ENCODE results near the gene NPHP1.
"Not testable (repeated sequence)": the region's sequence is repeated elsewhere in the genome, so short reads cannot be mapped to it uniquely, and the experiment has no call there.

Gene NPHP1

GRCh38 chr2:110198016-110198415, 6.8 kb downstream of the NPHP1 start:
- no peaks in the 10 kb centered on the region for H3K4me1 ChIP-seq (ENCODE audit: control insufficient read depth, insufficient read depth, low read length)
- H3K27me3 ChIP-seq (ENCODE audit: control insufficient read depth, insufficient read depth, low read length, poor library complexity, severe bottlenecking), result no peaks in the 10 kb centered on the region
- no peak overlapping the region for H3K4me3 ChIP-seq (ENCODE audit: insufficient read depth, low read depth, low read length)
- no peaks in the 10 kb centered on the region for H3K36me3 ChIP-seq (ENCODE audit: control insufficient read depth, insufficient read depth, low read length)
- no peak overlapping the region for H3K27ac ChIP-seq (ENCODE audit: insufficient read depth, low read depth, low read length, poor library complexity, severe bottlenecking)
- 85% methylated on average over 3 of the region's 3 CpGs for WGBS, 2 experiments
- no peaks in the 10 kb centered on the region for H3K9me3 ChIP-seq (ENCODE audit: control insufficient read depth, low read length)

- Histone ChIP-seq H3K4me1 (ENCODE audit: control insufficient read depth, insufficient read depth, low read length) (no peaks in the 10 kb centered on the region), H3K4me3 (ENCODE audit: insufficient read depth, low read depth, low read length) (no peak overlapping the region), H3K9me3 (ENCODE audit: control insufficient read depth, low read length) (no peaks in the 10 kb centered on the region), H3K36me3 (ENCODE audit: control insufficient read depth, insufficient read depth, low read length) (no peaks in the 10 kb centered on the region), H3K27me3 (ENCODE audit: control insufficient read depth, insufficient read depth, low read length, poor library complexity, severe bottlenecking) (no peaks in the 10 kb centered on the region), H3K27ac (ENCODE audit: insufficient read depth, low read depth, low read length, poor library complexity, severe bottlenecking) (no peak overlapping the region)
- 82 to 88% methylated on average over 3 of the region's 4 CpGs for WGBS, 2 experiments
Measured at GRCh38 chr2:110197452-110197851, 7.4 kb downstream of the NPHP1 start.

DNA sequence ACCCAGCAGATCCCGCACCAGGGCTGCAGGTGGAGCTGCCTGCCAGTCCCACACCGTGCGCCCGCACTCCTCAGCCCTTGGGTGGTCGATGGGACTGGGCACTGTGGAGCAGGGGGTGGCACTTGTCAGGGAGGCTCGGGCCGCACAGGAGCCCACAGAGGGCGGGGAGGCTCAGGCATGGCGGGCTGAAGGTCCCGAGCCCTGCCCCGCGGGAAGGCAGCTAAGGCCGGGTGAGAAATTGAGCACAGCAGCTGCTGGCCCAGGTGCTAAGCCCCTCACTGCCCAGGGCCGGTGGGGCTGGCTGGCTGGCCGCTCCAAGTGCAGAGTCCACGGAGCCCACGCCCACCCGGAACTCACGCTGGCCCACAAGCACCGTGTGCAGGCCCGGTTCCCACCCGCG, 14.6 kb downstream of the NPHP1 start:
- H3K36me3 ChIP-seq (ENCODE audit: control insufficient read depth, insufficient read depth, low read length); H3K4me3 ChIP-seq (ENCODE audit: insufficient read depth, low read depth, low read length); H3K4me1 ChIP-seq (ENCODE audit: control insufficient read depth, insufficient read depth, low read length); H3K27ac ChIP-seq (ENCODE audit: insufficient read depth, low read depth, low read length, poor library complexity, severe bottlenecking); H3K27me3 ChIP-seq (ENCODE audit: control insufficient read depth, insufficient read depth, low read length, poor library complexity, severe bottlenecking); H3K9me3 ChIP-seq (ENCODE audit: control insufficient read depth, low read length): not testable (repeated sequence)
- 93 to 94% methylated on average over 23 of the region's 23 CpGs for WGBS, 2 experiments

DNA sequence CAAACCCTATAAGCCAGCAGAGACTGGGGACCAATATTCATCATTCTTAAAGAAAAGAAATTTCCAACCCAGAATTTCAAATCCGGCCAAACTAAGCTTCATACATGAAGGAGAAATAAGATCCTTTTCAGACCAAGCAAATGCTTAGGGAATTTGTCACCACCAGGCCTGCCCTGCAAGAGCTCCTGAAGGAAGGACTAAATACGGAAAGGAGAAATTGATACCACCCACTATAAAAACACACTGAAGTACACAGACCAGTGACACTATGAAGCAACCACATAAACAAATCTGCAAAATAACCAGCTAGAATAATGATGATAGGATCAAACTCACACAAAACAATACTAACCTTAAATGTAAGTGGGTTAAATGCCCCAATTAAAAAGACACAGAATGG, 22.4 kb downstream of the NPHP1 start:
- H3K27me3 ChIP-seq (ENCODE audit: control insufficient read depth, insufficient read depth, low read length, poor library complexity, severe bottlenecking), result no peaks in the 10 kb centered on the region
- H3K27ac ChIP-seq (ENCODE audit: insufficient read depth, low read depth, low read length, poor library complexity, severe bottlenecking), result no peak overlapping the region
- H3K36me3 ChIP-seq (ENCODE audit: control insufficient read depth, insufficient read depth, low read length), result no peaks in the 10 kb centered on the region
- H3K9me3 ChIP-seq (ENCODE audit: control insufficient read depth, low read length), result no peaks in the 10 kb centered on the region
- WGBS, 2 experiments, result 96% methylated on average over 2 of the region's 2 CpGs
- no peak overlapping the region for H3K4me3 ChIP-seq (ENCODE audit: insufficient read depth, low read depth, low read length)
- H3K4me1 ChIP-seq (ENCODE audit: control insufficient read depth, insufficient read depth, low read length), result no peaks in the 10 kb centered on the region

- no peaks in the 10 kb centered on the region for H3K27me3 ChIP-seq (ENCODE audit: control insufficient read depth, insufficient read depth, low read length, poor library complexity, severe bottlenecking)
- H3K9me3 ChIP-seq (ENCODE audit: control insufficient read depth, low read length), result no peaks in the 10 kb centered on the region
- no peak overlapping the region for H3K27ac ChIP-seq (ENCODE audit: insufficient read depth, low read depth, low read length, poor library complexity, severe bottlenecking)
- H3K36me3 ChIP-seq (ENCODE audit: control insufficient read depth, insufficient read depth, low read length), result no peaks in the 10 kb centered on the region
- no peak overlapping the region for H3K4me3 ChIP-seq (ENCODE audit: insufficient read depth, low read depth, low read length)
- no peaks in the 10 kb centered on the region for H3K4me1 ChIP-seq (ENCODE audit: control insufficient read depth, insufficient read depth, low read length)
Measured at GRCh38 chr2:110180036-110180435, 24.8 kb downstream of the NPHP1 start.

DNA sequence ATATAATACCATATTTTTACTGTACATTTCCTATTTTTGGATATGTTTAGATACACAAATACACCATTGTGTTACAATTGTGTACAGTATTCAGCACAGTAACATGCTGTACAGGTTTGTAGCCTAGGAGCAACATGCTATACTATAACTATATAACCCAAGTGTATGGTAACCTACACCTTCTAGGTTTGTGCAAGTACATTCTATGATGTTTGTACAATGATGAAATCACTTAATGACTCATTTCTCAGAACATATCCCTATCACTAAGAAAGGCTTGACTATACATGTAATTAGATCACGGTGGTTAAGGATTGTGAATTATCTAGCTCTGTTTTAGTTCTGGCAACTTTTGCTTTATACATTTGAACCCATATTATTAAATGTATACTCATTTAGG, 31.3 kb downstream of the NPHP1 start:
- no peaks in the 10 kb centered on the region for H3K36me3 ChIP-seq (ENCODE audit: control insufficient read depth, insufficient read depth, low read length)
- WGBS, 2 experiments, result no CpG with 5 or more reads among the region's 1 CpG
- no peaks in the 10 kb centered on the region for H3K4me1 ChIP-seq (ENCODE audit: control insufficient read depth, insufficient read depth, low read length)
- H3K27me3 ChIP-seq (ENCODE audit: control insufficient read depth, insufficient read depth, low read length, poor library complexity, severe bottlenecking), result no peaks in the 10 kb centered on the region
- H3K27ac ChIP-seq (ENCODE audit: insufficient read depth, low read depth, low read length, poor library complexity, severe bottlenecking), result no peak overlapping the region
- no peaks in the 10 kb centered on the region for H3K9me3 ChIP-seq (ENCODE audit: control insufficient read depth, low read length)
- no peak overlapping the region for H3K4me3 ChIP-seq (ENCODE audit: insufficient read depth, low read depth, low read length)

DNA sequence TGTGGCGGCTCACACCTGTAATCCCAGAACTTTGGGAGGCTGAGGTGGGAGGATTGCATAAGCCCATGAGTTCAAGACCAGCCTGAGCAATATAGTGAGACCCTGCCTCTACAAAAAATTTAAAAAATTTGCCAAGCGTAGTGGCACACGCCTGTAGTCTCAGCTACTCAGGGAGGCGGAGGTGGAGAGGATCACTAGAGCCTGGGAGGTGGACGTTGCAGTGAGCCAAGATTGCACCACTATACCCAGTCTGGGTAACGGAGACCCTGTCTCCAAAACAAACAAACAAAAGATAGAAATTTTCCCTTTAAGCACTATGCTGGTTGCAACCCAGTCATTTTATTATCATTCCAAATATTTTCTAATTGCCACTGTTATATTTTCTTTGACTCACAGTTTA, 32.3 kb downstream of the NPHP1 start:
- Histone ChIP-seq H3K27ac (ENCODE audit: insufficient read depth, low read depth, low read length, poor library complexity, severe bottlenecking) (no peak overlapping the region), H3K4me3 (ENCODE audit: insufficient read depth, low read depth, low read length) (no peak overlapping the region), H3K36me3 (ENCODE audit: control insufficient read depth, insufficient read depth, low read length) (no peaks in the 10 kb centered on the region), H3K9me3 (ENCODE audit: control insufficient read depth, low read length) (no peaks in the 10 kb centered on the region), H3K27me3 (ENCODE audit: control insufficient read depth, insufficient read depth, low read length, poor library complexity, severe bottlenecking) (no peaks in the 10 kb centered on the region), H3K4me1 (ENCODE audit: control insufficient read depth, insufficient read depth, low read length) (no peaks in the 10 kb centered on the region)
- WGBS, 2 experiments, result 88 to 95% methylated on average over 6 of the region's 6 CpGs

GRCh38 chr2:110170102-110170501, 34.7 kb downstream of the NPHP1 start:
- Histone ChIP-seq H3K27me3 (ENCODE audit: control insufficient read depth, insufficient read depth, low read length, poor library complexity, severe bottlenecking) (no peaks in the 10 kb centered on the region), H3K4me1 (ENCODE audit: control insufficient read depth, insufficient read depth, low read length) (no peaks in the 10 kb centered on the region), H3K27ac (ENCODE audit: insufficient read depth, low read depth, low read length, poor library complexity, severe bottlenecking) (no peak overlapping the region), H3K4me3 (ENCODE audit: insufficient read depth, low read depth, low read length) (no peak overlapping the region), H3K9me3 (ENCODE audit: control insufficient read depth, low read length) (no peaks in the 10 kb centered on the region), H3K36me3 (ENCODE audit: control insufficient read depth, insufficient read depth, low read length) (no peaks in the 10 kb centered on the region)
- WGBS, 2 experiments, result 93% methylated on average over 3 of the region's 3 CpGs

DNA sequence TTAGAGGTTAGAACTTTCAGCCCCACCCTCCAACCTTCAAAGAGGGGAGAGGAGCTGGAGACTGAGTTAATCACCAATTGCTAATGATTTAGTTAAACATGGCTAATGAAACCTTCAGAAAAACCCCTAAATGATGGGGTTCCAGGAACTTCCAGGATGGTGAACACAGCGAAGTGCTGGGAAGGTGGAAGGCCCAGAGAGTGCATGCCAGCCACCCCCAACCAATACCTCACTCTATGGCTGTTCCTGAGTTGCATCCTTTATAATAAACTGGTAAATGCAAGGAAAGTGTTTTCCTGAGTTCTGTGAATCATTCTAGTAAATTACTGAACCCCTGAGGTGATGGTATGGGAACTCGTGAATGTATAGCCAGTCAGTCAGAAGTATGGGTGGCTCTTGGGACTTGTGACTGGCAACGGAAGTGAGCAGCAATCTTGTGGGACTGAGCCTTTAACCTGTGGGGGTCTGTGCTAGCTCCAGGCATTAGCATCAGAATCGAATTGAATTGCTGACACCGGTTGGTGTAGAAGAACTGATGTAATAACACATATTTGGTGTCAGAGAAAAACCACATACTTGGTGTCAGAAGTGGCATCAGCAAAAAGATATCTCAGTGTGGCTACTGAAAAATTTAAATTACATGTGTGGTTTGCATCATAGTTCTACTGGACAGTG, 37.4 kb downstream of the NPHP1 start:
- no peaks in the 10 kb centered on the region for H3K9me3 ChIP-seq (ENCODE audit: control insufficient read depth, low read length)
- no peak overlapping the region for H3K4me3 ChIP-seq (ENCODE audit: insufficient read depth, low read depth, low read length)
- H3K27ac ChIP-seq (ENCODE audit: insufficient read depth, low read depth, low read length, poor library complexity, severe bottlenecking), result no peak overlapping the region
- WGBS, 2 experiments, result 50 to 51% methylated on average over 5 of the region's 5 CpGs
- no peaks in the 10 kb centered on the region for H3K36me3 ChIP-seq (ENCODE audit: control insufficient read depth, insufficient read depth, low read length)
- no peaks in the 10 kb centered on the region for H3K27me3 ChIP-seq (ENCODE audit: control insufficient read depth, insufficient read depth, low read length, poor library complexity, severe bottlenecking)
- no peaks in the 10 kb centered on the region for H3K4me1 ChIP-seq (ENCODE audit: control insufficient read depth, insufficient read depth, low read length)

GRCh38 chr2:110166266-110166665, 38.5 kb downstream of the NPHP1 start:
- no peaks in the 10 kb centered on the region for H3K36me3 ChIP-seq (ENCODE audit: control insufficient read depth, insufficient read depth, low read length)
- H3K4me1 ChIP-seq (ENCODE audit: control insufficient read depth, insufficient read depth, low read length), result no peaks in the 10 kb centered on the region
- no peak overlapping the region for H3K27ac ChIP-seq (ENCODE audit: insufficient read depth, low read depth, low read length, poor library complexity, severe bottlenecking)
- no peaks in the 10 kb centered on the region for H3K27me3 ChIP-seq (ENCODE audit: control insufficient read depth, insufficient read depth, low read length, poor library complexity, severe bottlenecking)
- no peak overlapping the region for H3K4me3 ChIP-seq (ENCODE audit: insufficient read depth, low read depth, low read length)
- no peaks in the 10 kb centered on the region for H3K9me3 ChIP-seq (ENCODE audit: control insufficient read depth, low read length)
- 88 to 91% methylated on average over 2 of the region's 2 CpGs for WGBS, 2 experiments

Measured in ectodermal cell (in vitro differentiated cells).